HAP-1 (cell line): ENCODE results near the gene STON2.

Source experiments
- DNase-seq, 2 experiments: peaks; one replicate each; pipeline ENCODE4 v3.0.0-alpha.2; 2016 to 2020; ENCODE audit warnings: low spot score in 2 of 2
- H3K27me3 ChIP-seq: fragments of 250-450 bp; sonication (Bioruptor Pico); 2 replicates; pipeline ENCODE4 v1.5.1; 2020; ENCODE audit warnings: low read depth, mild to moderate bottlenecking, moderate library complexity
- H3K36me3 ChIP-seq: fragments of 250-450 bp; sonication (Bioruptor Pico); replicated peaks from 2 replicates; pipeline ENCODE4 v1.5.1; 2020; ENCODE audit warnings: mild to moderate bottlenecking
- H3K4me1 ChIP-seq: fragments of 250-450 bp; sonication (Bioruptor Pico); 2 replicates; pipeline ENCODE4 v1.5.1; 2020; ENCODE audit warnings: mild to moderate bottlenecking
- H3K4me3 ChIP-seq: fragments of 250-450 bp; sonication (Bioruptor Pico); 2 replicates; pipeline ENCODE4 v1.5.1; 2020; ENCODE audit warnings: mild to moderate bottlenecking, moderate library complexity
- H3K9me3 ChIP-seq: fragments of 250-450 bp; sonication (Bioruptor Pico); 2 replicates; pipeline ENCODE4 v1.5.1; 2020; ENCODE audit warnings: mild to moderate bottlenecking, moderate library complexity
- in situ Hi-C: fragments of 300-500 bp; cut with MboI; formaldehyde crosslinking; loops from 3 replicates; pipeline ENCODE4 v1.14.3; 2020; ENCODE audit warnings: low sequenced_read_pairs, inconsistent platforms, mixed read lengths

The STON2 gene

GRCh38 chr14:81310606-81311005 lies 89.5 kb downstream of the STON2 start:
- H3K4me3 ChIP-seq, result no peak overlapping the region
- no peak for DNase-seq
- no peaks in the 10 kb centered on the region for H3K27me3 ChIP-seq
- no peaks in the 10 kb centered on the region for H3K36me3 ChIP-seq
- H3K9me3 ChIP-seq, result no peaks in the 10 kb centered on the region
- peaks cover 21% of the 10 kb centered on the region for H3K4me1 ChIP-seq
- in situ Hi-C loops, result no loop called here

DNA sequence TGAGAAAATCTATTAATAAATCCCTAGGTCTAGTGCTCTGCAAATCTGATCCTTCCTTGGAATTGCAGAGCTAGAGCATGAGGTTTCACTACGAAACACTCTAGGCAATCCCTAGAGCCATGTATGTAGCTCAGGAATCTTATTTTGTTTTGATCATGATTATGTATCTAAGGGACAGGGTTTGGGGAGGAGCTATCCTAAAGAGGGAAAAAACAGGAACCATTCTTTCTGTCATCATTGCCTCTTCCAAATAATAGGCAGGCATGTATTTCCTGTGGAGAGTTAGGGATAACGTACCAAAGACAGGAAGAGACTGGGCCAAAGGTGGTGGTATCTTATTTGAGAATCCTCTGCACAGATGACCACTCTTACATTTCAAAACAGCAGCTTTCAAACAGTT lies 90.6 kb downstream of the STON2 start:
- in situ Hi-C loops, result no loop called here
- Histone ChIP-seq H3K4me1 (peaks cover 15% of the 10 kb centered on the region), H3K4me3 (no peak overlapping the region), H3K36me3 (no peaks in the 10 kb centered on the region), H3K9me3 (no peaks in the 10 kb centered on the region), H3K27me3 (no peaks in the 10 kb centered on the region)
- no peak for DNase-seq

DNA sequence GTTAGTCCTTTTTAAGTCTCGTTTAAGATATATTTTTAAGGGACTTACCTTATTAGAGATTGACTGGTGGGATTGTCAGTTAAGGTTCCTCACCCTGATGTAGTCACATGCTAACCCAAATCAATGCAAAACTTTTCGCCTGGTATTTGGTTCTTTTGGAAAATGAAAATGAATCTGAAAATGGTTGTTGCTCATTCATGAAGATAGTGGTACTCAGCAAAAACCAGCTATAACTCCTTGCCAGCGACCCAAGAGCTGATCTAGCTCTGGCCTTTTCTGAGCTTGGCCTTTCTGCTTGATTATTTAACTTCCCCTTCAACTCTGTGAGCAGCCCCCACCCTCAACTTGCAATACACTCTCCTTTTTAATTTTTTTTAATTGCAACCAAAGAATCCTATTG lies 94.4 kb downstream of the STON2 start:
- Histone ChIP-seq H3K4me3 (no peak overlapping the region), H3K4me1 (peaks cover 4% of the 10 kb centered on the region; the same call in 1 of the 2 replicates), H3K27me3 (no peaks in the 10 kb centered on the region), H3K36me3 (no peaks in the 10 kb centered on the region), H3K9me3 (no peaks in the 10 kb centered on the region)
- DNase-seq, result no peak
- in situ Hi-C loops, result no loop called here

GRCh38 chr14:81305065-81305464 lies 95.1 kb downstream of the STON2 start:
- no peak overlapping the region for H3K4me3 ChIP-seq
- DNase-seq, result no peak
- H3K27me3 ChIP-seq, result no peaks in the 10 kb centered on the region
- no peaks in the 10 kb centered on the region for H3K36me3 ChIP-seq
- in situ Hi-C loops, result no loop called here
- H3K4me1 ChIP-seq, result peaks cover 4% of the 10 kb centered on the region; the same call in 1 of the 2 replicates
- H3K9me3 ChIP-seq, result no peaks in the 10 kb centered on the region

- no peaks in the 10 kb centered on the region for H3K36me3 ChIP-seq
- H3K4me3 ChIP-seq, result no peak overlapping the region
- H3K27me3 ChIP-seq, result no peaks in the 10 kb centered on the region
- no peak for DNase-seq
- in situ Hi-C loops, result no loop called here
- H3K9me3 ChIP-seq, result no peaks in the 10 kb centered on the region
- H3K4me1 ChIP-seq, result peaks cover 4% of the 10 kb centered on the region; the same call in 1 of the 2 replicates
These were observed 96.7 kb downstream of the STON2 start for GRCh38 chr14:81303258-81303935.

GRCh38 chr14:81302638-81303037 lies 97.5 kb downstream of the STON2 start:
- peaks cover 4% of the 10 kb centered on the region; the same call in 1 of the 2 replicates for H3K4me1 ChIP-seq
- no peaks in the 10 kb centered on the region for H3K27me3 ChIP-seq
- no peaks in the 10 kb centered on the region for H3K9me3 ChIP-seq
- H3K4me3 ChIP-seq, result no peak overlapping the region
- DNase-seq, result peak in 1 of 2 experiments; percentile 12
- H3K36me3 ChIP-seq, result no peaks in the 10 kb centered on the region
- in situ Hi-C loops, result no loop called here

DNA sequence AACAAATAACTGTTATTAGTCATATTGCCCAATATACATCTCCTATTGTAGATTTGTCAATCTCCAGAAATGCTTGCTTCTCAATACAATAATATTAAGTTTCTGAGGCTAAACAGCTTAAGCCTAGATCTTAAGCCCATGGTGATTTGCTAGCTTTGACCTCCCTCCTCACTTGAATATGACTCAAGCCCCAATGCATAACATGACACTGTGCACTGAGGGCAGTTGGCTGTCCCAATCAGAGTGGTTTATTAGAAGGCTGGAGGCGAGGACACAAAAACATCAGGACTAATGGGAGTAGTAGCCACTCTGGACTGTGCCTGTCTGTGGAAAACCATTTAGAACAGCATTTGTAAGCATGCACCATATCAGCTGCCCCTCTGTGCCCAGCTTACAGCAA lies 98.3 kb downstream of the STON2 start:
- H3K4me3 ChIP-seq, result no peak overlapping the region
- H3K27me3 ChIP-seq, result no peaks in the 10 kb centered on the region
- H3K4me1 ChIP-seq, result peaks cover 4% of the 10 kb centered on the region; the same call in 1 of the 2 replicates
- DNase-seq, result no peak
- in situ Hi-C loops, result no loop called here
- H3K36me3 ChIP-seq, result no peaks in the 10 kb centered on the region
- no peaks in the 10 kb centered on the region for H3K9me3 ChIP-seq

DNA sequence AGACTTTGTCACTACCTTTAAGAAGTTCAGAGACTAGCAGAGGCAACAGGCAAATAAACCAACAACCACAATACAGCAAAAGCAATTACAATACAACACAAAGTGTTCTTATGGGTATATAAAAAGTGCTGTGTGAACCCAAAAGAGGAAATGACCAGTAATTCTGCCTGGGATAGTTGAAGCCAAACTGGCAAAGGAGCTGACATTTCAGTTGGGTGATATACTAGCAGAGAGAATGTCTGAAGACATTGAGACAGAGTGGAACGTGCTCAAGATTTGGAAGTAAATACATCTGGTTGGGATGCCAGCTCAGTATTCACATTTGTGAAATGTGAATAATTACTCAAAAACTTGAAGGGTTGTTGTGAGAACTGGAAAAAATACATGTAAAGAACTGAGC lies 98.8 kb downstream of the STON2 start:
- no peak for DNase-seq
- no peaks in the 10 kb centered on the region for H3K9me3 ChIP-seq
- peaks cover 4% of the 10 kb centered on the region; the same call in 1 of the 2 replicates for H3K4me1 ChIP-seq
- H3K36me3 ChIP-seq, result no peaks in the 10 kb centered on the region
- in situ Hi-C loops, result no loop called here
- H3K4me3 ChIP-seq, result no peak overlapping the region
- no peaks in the 10 kb centered on the region for H3K27me3 ChIP-seq

GRCh38 chr14:81298911-81299310 lies 101.2 kb downstream of the STON2 start:
- no peak for DNase-seq
- in situ Hi-C loops, result no loop called here
- Histone ChIP-seq H3K4me1 (no peaks in the 10 kb centered on the region), H3K27me3 (no peaks in the 10 kb centered on the region), H3K9me3 (no peaks in the 10 kb centered on the region), H3K4me3 (no peak overlapping the region), H3K36me3 (no peaks in the 10 kb centered on the region)

DNA sequence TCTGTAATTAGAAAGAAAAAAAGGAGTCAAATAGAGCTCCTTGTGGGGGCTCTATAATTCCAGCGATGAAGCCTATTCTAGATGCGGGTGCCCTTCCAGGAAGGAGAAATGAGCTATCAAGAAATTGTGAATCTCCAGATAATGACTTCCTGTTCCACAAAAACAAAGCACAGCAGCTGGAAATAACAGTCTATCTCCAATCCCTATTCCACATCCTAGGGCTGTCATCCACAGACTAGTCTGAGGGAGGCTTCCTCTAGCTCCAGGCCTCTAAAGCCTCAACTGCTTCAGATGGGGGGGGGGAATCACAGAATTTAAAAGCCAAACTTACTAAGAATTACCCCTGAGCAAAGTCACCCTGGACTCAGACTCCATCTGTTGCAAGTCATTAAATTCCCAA lies 102.0 kb downstream of the STON2 start:
- Histone ChIP-seq H3K4me3 (no peak overlapping the region), H3K4me1 (no peaks in the 10 kb centered on the region), H3K36me3 (no peaks in the 10 kb centered on the region), H3K9me3 (no peaks in the 10 kb centered on the region), H3K27me3 (no peaks in the 10 kb centered on the region)
- in situ Hi-C loops, result no loop called here
- no peak for DNase-seq

DNA sequence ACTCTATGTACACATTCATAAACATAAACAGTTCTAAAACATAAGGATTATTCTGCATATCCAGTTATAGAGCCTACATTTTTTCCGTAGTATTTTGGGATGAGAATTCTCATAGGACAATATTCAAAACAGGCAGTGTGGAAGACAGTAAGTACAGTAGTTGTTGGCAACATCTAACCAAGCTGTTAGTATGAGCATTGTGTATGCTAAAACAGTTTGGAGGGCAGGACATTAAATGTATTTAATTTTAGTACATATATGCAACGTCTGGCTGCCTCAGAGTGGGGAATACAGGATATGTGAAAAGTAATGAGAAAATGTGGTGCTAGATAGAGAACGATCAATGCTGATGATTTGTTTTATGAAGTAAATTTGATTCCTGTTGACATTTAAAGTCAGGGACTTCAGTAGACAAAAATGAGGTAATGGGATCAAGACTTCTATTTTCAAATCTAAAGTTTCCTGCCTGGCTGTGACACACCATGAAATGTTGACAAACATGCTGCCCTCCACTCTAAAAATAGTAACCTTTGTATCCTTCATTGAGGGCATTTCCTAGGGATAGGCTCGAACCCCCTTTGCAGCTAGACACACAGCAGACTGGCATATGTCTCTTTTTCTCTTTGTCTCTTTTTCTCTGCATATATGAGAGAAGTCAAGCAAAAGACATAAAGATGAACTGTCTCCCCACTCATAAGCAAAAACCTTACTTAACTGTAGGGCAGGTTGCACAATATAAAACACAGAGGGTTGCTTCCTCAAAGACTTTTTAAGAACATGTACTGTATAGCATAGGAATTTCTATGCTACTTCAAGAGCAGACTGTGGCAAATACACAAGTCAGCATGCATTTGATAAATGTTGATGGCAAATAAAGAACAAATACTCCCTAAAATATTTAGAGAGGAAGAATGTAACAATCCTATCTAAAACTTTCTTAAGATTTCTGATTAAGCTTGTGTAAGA lies 103.9 kb downstream of the STON2 start:
- Histone ChIP-seq H3K4me3 (no peak overlapping the region), H3K4me1 (no peaks in the 10 kb centered on the region), H3K9me3 (no peaks in the 10 kb centered on the region), H3K27me3 (no peaks in the 10 kb centered on the region), H3K36me3 (no peaks in the 10 kb centered on the region)
- in situ Hi-C loops, result no loop called here
- DNase-seq, result no peak

DNA sequence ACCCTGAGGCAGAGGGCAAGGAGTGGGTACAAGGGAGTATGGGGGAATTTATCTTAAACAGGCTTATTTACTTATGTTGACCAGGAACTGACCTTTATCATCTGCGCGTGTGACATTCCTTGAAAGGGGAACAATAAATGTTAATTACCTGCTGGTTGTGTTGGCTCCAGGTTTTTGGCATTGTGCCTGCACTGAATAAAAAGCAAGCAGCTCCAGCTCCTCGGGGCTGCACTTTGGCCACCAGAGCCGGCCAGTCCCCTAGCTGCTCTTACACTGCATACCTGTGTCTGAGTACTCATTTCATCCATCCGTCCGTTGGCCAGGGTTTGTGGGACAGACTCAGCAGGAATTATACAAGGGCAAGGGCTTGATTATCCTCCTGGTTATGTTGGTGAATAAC lies 110.6 kb downstream of the STON2 start:
- in situ Hi-C loops, result no loop called here
- no peaks in the 10 kb centered on the region for H3K9me3 ChIP-seq
- H3K4me1 ChIP-seq, result no peaks in the 10 kb centered on the region
- H3K4me3 ChIP-seq, result no peak overlapping the region
- no peaks in the 10 kb centered on the region for H3K27me3 ChIP-seq
- no peak for DNase-seq
- H3K36me3 ChIP-seq, result no peaks in the 10 kb centered on the region

GRCh38 chr14:81286574-81287370 lies 113.4 kb downstream of the STON2 start:
- Histone ChIP-seq H3K36me3 (no peaks in the 10 kb centered on the region), H3K27me3 (no peaks in the 10 kb centered on the region), H3K9me3 (no peaks in the 10 kb centered on the region), H3K4me3 (no peak overlapping the region), H3K4me1 (peaks cover 5% of the 10 kb centered on the region)
- in situ Hi-C loops, result no loop called here
- no peak for DNase-seq
